SW 1271 (cell line): ENCODE results near the gene RAB11FIP4.

ENCODE experiments used
- DNase-seq, 2 experiments: peaks; one replicate each; lab custom pipeline; 2025; lab: John Stamatoyannopoulos, UW

Gene RAB11FIP4

DNA sequence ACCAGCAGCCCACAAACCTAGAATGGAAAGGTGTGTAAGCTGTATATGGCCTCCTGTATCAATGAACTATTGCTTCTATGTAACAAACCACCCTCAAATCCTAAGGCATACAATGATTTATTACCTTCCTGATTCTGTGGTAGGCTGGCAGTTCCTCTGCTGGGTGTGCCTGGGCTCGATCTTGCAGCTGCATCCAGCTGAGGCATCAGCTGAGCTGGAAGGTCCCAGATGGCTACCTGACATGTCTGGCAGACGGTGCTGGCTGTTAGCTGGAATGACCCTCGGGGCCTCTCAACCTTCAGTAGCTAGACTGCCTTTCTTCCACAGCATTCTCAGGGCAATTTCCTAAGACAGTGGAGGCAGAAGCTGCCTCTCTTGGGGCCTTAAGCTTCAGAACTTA is 152.7 kb downstream of the RAB11FIP4 start:
- DNase-seq = no peak

DNA sequence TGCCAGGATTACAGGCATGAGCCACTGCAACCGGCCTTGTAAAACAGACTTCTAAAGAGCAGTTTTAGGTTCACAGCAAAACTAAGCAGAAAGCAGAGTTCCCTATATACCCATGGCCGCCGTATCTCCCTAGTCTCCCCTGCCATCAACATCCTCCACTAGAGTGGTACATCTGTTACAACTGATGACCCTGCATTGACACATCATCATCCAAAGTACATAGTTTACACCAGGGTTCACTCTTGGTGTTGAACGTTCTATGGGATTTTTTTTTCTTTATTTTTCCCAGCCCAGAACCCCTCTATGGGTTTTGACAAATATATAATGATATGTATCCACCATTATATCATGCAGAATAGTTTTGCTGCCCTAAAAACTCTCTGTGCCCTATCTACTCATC is 155.2 kb downstream of the RAB11FIP4 start:
- DNase-seq = no peak

DNA sequence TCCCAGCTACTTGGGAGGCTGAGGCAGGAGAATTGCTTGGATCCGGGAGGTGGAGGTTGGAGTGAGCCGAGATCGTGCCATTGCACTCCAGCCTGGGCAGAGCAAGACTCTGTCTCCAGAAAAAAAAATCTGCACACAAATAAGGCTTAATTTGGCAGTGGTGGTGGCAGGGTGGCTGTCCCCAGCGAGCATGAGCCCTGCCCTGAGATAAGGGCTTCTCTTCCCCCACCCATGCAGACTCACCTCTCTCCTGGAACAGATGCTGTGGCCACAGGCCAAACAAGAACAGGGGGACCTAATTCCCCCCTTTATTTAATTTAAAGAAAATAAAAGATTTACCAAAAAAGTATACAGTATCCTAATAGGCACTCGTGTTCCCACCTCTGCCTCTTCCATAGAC is 157.2 kb downstream of the RAB11FIP4 start:
- DNase-seq = no peak

DNA sequence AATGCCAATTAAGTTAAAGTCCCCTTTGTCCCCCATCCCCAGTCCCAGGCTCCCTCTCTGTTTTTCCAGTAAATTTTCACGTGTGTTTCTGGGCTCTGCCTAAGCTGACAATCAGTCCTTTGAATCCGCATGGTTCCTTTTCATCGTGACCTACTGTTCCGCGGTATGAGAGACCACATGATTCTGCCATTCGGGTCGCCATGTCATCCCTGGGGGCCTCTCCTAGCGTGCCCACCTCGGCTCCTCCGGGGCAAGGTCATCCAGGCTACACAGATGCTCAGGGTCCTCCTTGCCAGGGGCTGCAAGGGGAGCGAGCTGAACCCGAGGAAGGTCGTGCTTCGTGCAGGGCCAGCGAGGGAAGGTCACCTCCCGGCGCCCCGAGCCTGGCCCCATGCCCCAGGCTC is 157.6 kb downstream of the RAB11FIP4 start:
- peak in 1 of 2 experiments; percentile 29 for DNase-seq

DNA sequence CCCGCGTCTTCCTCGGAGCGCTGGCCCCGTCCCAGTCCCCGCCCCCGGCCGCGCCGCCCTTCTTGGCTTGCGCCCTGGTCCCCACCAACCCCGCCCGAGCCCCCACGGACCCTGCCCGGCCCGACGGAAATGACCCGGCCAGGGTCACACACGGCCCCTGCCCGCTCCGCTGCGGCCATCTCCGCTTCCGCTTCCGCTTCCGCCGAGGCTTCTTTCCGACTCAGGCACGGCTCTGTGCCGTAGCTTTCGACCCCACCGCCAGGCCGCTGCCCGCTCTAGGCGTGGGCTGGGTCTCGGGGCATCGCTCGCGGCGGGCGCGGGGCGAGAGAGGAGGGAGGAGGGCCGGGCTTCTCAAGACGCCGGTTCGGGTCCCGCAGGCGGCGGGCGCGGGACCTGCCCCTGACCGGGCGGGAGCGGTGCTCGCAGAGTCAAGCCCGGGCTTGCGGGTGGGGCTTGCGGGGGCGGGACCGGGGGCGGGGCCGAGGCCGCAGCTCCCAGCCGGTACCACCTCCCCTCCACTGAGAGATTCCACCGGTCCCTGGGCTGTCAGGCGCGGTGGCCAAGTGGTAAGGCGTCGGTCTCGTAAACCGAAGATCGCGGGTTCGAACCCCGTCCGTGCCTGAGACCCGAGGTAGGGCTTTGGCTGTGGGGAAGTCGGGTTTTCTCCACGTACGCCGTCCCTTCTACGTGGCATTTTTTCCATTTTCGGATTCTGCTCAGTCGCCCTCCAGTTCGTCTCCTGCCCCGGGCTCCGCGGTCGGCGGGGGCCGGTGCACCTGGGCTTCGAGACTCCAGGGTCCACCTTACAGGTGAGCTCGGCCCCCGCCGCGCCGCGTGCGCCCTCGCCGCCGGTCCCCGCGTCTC is 158.3 kb downstream of the RAB11FIP4 start:
- peak; percentile 63 to 86 for DNase-seq

DNA sequence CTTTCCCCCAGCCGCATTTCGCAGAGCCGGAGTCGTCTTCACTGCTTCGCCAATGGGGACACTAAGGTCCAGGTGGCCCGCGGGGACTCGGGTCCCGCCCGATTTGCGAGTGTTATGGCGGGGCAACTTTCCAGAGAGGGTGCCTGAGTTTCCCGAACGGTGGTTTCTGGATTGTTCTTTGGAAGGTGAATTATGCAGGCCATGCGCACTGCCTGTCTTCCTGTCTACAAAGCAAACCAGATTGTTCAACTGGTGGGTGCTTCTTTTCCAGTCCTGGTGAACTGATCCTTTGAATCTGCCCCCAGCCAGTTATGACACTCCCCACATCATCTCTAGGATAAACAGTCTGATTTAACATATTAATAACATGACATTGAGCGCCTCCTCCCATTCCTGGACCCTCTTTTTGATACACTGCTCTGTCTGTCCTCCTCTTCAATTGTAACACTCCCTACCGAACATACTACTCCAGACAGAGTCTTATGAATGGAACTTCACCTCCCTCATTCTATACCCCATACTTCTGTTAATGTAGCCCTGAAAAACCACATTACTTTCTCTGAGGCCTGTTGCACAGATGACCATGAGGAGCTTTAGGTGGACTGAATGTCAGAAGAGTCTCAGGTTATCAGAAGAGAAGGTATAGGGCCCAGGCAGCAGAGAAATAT is 159.0 kb downstream of the RAB11FIP4 start:
- DNase-seq = no peak

DNA sequence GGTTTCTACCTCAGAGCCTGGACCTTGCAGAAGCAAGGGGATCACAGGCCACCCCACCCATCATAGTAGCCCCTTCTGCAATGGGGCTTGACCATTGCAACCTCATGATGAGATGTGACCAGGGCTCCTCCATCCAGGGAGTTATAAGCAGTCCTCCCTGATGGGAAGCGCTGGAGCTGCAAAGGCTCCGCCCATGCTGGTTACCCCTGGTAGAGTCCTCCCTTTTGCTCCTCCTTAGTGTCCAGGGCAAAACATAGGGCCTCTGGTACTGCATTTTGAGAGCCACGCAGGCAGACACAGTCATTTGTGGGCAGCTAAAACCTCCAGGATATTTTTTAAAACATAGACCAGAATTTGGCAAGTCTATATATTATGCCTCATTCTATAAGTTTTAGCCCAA is 161.1 kb downstream of the RAB11FIP4 start:
- DNase-seq = no peak

DNA sequence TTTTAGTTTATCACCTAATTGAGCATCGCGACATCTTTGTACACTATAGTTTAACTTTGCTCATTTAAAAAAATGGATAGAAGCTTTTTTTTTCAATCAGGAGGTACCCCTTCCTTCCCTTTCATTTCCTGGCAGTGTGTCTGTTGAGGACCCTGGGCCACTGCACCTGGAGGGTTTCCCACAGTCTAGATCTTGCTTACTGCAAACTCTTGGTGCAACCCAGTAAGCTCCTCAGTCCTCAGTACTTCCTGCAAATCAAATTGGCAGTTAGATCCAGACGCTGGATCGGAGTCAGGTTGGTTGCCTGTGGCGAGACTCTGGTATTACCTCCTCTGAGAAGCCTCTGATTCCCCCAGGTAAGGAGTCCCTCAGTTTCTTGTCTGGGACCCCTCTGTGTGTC is 162.0 kb downstream of the RAB11FIP4 start:
- DNase-seq = no peak

DNA sequence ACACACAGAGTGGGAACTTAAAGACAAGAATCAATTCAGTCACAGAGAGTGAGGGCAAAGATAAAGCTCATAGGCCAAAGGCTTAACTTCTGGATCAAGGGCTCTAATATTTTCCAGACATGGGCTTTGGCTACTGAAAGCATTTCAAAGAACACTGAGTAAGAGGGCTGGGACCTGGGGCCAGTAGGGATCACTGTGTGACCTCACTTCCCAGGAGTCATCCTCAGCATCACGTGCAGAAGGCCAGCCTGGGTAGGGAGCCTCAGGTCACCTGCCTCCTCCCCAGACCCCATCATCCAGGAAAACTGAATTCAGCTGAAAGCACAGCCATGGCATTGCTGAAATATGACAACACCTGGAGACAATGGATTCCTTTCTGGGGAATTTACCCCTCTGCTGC is 163.5 kb downstream of the RAB11FIP4 start:
- no peak for DNase-seq

DNA sequence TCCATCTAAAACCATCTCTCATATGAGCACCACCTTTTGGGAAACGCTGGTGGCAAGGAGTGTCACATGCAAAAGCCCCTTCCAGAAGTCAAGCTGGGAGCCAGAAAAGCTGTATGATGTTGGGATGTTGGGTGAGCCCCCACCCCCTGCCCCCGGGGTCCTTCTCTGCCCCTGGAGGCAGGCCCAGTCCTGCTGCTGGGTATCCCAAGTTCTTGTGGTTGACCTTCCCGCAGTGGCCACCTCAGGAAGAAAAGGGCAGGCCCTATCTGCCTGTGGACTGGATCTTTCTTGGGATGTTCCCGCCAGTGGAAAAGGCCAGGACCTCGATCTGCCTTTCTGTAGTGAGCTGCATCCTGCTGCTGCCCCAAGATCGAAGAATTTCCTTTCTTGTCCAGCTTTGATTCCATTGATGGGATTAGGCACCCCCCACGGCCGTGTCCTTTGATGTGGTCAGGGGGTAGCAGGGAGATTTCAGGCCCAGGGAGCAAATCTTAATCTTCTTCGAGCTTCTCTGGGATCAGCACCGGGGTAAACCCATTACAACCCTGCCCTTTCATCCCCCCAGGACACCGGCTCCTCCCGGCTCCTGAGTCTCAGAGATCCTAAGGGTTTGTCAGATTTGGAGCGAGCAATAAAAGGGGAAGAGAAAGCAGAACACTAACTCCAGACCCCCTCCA is 165.6 kb downstream of the RAB11FIP4 start:
- DNase-seq = no peak

DNA sequence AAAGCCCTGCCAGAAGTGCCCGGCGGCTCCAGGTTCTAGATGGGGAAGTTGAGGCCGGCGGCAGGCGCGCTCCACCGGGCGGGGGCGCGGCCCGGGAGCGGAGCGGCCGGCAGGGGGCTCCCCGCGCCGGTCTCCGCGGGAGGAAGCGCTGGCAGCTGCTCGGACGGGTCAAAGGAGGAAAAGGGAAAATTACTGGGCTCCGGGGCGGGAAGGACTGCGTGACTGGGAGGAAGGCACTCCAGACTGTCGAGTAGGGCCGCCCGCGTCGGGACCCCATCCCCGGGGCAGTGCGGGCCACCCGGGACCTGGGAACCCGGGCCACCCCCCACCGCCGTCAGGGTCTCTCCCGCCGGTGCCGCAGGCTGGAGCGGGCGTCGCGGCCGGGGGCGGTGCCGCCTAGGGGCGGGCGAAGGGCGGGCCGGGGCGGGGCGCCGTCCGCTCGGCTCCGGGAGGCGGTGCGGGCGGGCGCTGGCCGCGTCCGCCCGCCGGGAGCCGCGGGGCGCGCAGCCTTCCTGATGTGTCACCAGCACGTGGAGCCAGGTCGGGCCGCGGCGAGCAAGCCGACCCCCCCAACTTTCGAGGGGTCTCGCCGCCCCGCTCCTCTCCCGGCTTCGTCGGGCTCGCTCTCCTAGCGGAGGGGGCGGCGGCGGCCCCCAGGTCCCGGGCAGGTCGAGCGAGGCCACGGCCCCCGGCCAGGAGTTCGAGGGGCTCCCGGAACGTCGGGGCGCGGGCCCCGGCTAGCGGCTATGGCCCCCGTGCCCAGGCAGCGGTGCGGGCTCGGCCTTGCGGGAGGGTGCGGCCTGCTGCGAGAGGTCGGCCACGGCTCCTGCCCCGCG is 167.5 kb downstream of the RAB11FIP4 start:
- peak; percentile 29 to 70 for DNase-seq

DNA sequence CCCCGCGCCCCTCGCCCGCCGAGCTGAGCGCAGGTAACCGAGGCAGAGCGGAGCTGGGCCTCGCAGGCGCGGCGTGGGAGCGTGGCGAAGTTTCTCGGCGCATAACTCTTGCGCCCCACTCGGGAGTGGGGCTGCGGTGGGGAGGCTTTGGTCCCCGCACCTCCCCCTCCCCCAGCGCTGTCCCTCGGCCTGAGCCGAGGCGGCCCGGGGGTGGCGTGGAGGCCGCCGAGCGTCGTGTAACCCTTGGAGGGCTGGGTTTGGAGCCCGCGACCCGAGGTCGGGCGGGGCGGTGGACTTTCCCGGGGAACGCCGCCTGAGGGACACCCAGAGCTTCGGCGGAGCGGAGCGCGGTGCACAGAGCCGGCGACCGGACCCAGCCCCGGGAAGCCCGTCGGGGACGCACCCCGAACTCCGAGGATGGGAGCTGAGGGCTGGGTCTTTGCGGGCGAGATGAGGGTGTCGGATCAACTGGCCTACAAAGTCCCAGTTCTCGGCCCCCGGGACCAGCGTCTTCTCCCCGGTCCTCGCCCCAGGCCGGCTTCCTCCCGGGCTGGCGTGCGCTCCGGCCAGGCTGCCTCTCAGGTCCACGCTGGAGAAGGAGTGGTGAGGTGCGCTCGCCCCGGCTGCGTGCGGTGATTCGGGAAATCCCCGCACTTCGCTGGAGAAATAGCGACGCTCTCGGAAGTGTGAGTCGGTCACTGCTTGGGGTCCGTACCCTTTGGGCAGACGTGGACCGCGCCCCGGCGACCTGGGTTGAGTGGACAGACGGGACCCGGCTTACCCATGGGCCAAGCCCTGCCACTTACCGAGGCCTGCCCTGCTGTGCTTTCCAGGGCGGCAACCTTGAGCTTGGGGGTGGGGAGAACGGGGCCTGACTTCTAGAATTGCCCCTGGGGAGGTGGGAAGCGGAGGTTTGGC is 168.4 kb downstream of the RAB11FIP4 start:
- DNase-seq = no peak

DNA sequence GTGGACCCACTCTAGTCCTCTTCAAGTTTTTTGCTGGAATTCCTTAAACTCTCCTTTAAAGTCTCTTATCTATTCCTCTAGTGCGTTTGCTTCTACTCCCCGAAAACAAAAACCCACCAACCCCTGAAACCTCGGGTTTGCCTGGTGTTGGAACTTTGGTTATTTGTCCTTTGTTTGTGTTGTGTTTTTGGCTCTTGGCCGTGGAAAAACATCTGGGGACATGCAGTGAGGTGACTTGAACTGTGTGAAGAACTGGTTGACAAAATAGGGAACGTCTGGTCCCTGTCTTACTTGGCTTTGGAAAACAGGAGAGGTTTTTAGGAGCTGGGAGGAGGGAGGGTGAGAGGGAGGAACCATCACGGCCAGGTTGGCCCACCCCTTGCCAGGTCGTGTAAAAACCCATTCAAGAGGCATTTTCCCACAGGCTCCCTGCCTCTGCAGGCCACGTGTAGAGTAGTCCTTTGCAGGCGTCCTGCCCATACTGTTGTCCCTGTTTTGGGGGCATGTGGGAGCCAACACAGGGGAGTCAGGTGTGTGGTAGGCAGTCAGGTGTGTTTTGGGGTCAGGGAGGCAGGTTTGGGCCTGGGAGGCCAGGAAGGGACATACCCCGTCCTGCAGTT is 169.3 kb downstream of the RAB11FIP4 start:
- DNase-seq = no peak

DNA sequence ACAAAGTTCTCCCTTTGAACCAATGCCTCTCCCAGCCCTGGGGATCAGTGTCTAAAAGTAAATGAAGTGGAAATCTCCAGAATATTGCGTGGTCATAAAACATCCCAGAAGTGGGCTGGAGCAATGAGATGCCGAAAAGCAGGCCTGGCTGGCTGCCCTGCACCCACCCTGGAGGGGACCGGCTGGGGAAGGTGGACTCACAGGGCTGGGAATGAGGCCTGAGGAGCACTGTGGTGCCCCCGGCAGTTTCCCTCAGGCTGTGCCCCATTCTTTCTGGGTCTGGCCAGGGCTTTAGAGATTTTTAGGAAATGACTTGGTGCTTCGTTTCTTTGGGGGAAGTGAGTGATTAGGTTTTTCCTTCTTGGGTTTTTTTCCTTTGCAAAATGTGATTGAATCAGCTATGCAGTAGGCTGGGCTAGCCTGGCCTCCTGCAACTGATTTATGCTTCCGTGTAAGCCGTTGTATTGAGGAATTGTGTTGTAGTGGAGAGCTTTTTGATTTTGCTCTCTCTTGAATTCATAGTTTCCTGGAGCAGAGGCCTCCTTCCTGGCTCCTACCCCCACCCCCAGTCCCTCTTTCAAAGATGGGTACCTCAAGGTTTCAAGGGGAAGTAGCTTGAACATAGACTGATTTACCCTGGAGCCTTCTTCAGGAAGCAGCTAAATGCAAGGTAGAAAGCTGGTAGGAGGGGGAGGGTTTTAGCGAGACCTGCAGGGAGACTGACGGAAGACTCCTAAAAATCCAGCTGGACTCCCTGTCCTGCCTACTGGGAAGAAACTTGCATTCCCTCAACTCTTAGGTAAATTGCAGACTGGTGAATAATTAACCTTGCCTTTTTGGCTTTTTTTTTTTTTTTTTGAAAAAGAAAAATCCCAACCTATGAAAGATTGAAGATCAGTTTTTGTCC is 170.2 kb downstream of the RAB11FIP4 start:
- DNase-seq = no peak

DNA sequence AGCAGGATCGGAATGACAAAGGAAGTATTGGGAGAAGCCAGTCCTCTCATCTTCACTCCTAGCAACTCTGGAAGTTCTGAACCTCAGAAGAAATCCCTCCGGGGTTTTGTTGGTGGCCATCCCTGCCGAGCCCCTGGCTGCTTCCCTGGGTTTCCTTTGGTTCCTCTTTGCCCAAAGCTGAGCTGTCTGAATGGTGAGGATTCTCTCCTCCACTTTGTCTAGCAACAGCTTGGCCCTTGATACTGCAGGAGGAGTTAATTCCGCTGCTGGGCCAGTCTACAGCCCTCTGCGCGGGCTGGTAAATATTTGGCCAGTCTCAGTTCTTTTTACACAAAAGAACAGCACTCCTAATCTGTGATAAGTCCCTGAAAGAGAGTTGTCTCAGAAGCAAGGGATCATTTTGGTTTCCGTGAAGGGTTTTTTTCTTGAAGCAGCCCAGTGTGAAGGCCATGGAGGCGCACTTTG is 170.9 kb downstream of the RAB11FIP4 start:
- DNase-seq = no peak

DNA sequence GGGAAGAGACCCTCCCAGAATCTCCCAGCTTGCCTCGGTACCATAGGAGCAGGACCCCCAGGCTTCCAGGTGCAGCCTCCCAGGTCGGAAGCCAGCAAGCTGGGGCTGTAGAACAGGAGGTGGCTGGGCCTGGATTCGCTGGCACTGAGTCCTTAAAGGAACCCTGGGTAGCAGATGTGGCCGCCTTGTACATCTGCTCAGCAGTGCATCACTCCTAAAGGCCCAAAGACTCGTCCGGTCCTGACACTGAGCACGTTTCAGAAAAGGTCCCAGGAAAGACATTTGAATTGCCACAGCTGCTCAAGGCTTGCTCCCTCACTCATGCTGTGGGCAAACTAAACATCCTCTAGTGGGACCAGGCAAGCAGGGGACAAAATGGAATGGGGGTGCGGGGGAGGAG is 172.8 kb downstream of the RAB11FIP4 start:
- no peak for DNase-seq

DNA sequence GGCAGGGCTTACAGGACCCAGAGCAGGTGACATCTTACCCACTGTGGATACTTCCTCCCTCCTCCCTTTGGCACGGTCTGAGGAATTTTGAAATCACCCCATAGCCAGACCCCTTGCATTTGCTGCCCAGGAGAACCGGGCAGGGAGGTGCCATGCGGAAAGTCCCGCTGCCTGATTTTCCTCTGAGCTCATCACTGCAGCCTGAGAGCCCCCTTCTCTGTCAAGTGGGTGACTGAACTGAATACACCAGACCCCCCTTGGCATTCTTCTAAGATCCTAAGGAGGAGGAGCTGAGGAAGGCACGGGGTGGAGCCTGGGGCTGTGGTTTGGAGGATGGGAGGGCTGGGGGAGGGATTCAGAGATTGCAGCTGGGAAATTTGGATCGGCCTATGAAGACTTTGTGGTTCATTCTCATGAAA is 173.4 kb downstream of the RAB11FIP4 start:
- no peak for DNase-seq

DNA sequence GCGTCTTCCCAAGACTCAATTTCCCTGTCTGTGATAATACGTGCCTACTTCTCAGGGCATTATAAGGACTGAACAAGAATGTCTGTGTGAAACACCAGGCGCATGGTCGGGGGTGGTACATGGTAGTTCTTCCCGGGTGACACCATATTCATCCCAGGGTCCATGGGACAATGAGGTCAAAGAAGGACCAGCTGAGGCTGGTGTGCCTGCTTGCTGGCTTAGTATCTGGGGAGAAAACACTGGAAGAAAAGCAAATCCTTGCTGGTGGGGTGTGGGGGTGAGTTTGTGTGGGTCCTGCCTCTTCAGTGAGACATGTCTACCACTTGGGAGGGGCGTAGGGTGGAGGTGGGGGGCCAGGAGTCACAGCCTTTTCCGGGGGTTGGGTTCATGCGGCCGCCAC is 174.2 kb downstream of the RAB11FIP4 start:
- no peak for DNase-seq
